ENCODE data around the gene DIP2C.

Gene DIP2C

GRCh38 chr10:459743-460142 lies 229.7 kb downstream of the DIP2C start:
- CTCF ChIA-PET, result no interaction called here
- no peak for DNase-seq (ENCODE audit: extremely low spot score)
- POLR2A ChIA-PET, result no interaction called here
- TF ChIP-seq, protein P1, sequence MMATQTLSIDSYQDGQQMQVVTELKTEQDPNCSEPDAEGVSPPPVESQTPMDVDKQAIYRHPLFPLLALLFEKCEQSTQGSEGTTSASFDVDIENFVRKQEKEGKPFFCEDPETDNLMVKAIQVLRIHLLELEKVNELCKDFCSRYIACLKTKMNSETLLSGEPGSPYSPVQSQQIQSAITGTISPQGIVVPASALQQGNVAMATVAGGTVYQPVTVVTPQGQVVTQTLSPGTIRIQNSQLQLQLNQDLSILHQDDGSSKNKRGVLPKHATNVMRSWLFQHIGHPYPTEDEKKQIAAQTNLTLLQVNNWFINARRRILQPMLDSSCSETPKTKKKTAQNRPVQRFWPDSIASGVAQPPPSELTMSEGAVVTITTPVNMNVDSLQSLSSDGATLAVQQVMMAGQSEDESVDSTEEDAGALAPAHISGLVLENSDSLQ (IDR thresholded peaks at IDR 0.05), result no peak
- TF ChIP-seq FOXA1 (IDR thresholded peaks at IDR 0.05), result no peak
- no peak for TF ChIP-seq BHLHE40 (IDR thresholded peaks at IDR 0.05; ENCODE audit: borderline replicate concordance)
- TF ChIP-seq ARNT (IDR thresholded peaks at IDR 0.05), result no peak
- no peak for TF ChIP-seq FOXM1 (IDR thresholded peaks at IDR 0.05; ENCODE audit: borderline replicate concordance)
- TF ChIP-seq SP1 (IDR thresholded peaks at IDR 0.05), result no peak
- no peak for TF ChIP-seq FOXK2 (IDR thresholded peaks at IDR 0.05)
- TF ChIP-seq ELF4 (IDR thresholded peaks at IDR 0.05), result no peak
- TF ChIP-seq SUZ12 (IDR thresholded peaks at IDR 0.05), result no peak
- no peak for TF ChIP-seq HDGF (IDR thresholded peaks at IDR 0.05; ENCODE audit: borderline replicate concordance)

DNA sequence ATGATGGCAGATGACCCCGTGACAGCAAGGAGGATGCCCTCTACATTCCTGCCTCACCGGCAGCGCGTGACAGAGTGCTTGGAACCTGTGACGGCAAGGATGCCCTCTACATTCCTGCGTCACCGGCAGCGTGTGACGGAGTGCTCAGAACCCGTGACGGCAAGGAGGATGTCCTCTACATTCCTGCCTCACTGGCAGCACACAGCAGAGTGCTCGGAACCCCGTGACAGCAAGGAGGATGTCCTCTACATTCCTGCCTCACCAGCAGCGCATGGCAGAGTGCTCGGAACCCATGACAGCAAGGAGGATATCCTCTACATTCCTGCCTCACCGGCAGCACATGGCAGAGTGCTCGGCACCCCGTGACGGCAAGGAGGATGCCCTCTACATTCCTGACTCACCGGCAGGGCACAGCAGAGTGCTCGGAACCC lies 231.0 kb downstream of the DIP2C start:
- CTCF ChIA-PET, result no interaction called here
- DNase-seq (ENCODE audit: extremely low spot score), result no peak
- POLR2A ChIA-PET, result no interaction called here
- no peak for TF ChIP-seq FOXM1 (IDR thresholded peaks at IDR 0.05; ENCODE audit: borderline replicate concordance)
- TF ChIP-seq HDGF (IDR thresholded peaks at IDR 0.05; ENCODE audit: borderline replicate concordance), result no peak
- TF ChIP-seq L3MBTL2 (conservative IDR thresholded peaks at IDR 0.05), result no peak
- no peak for TF ChIP-seq NFRKB (IDR thresholded peaks at IDR 0.05)
- no peak for TF ChIP-seq SUZ12 (IDR thresholded peaks at IDR 0.05)

- CTCF ChIA-PET, result no interaction called here
These were observed 233.0 kb downstream of the DIP2C start for GRCh38 chr10:456486-456885.

DNA sequence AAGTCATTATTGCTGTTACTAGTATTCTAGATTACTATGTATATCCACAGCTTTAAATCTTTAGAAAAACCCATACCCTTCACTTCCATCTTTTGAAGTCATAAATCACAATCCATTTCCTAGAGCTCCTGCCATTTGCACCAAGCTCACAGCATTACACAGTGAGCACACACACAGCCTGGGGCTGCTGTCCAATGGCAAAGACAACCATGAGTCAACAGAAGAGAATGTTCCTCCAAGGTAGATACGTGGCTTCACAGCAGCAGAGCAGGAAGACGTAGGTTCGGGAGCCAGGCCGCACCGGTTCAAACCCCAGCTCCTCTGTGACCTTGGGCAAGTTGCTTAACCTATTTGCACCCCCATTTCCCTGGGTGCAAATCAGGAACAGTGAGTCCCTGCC lies 234.6 kb downstream of the DIP2C start:
- ChIA-PET CTCF (no interaction called here), POLR2A (interaction anchor here (0.5 kb wide), 1 partner anchor 31 kb away, joined by 3 read pairs; no protein-coding TSS in a partner anchor)
- DNase-seq (ENCODE audit: extremely low spot score), result peak; percentile 22
- TF ChIP-seq, protein P1 (IDR thresholded peaks at IDR 0.05), result peak; percentile 61
- no peak for TF ChIP-seq FOXA1 (IDR thresholded peaks at IDR 0.05)

More at GRCh38 chr10:456486-456885, 233.0 kb downstream of the DIP2C start:
- no peak for TF ChIP-seq BHLHE40 (IDR thresholded peaks at IDR 0.05; ENCODE audit: borderline replicate concordance)
- TF ChIP-seq FOXK2 (IDR thresholded peaks at IDR 0.05), result no peak
- no peak for TF ChIP-seq HDGF (IDR thresholded peaks at IDR 0.05; ENCODE audit: borderline replicate concordance)
- no peak for TF ChIP-seq LEF1 (IDR thresholded peaks at IDR 0.05; ENCODE audit: borderline replicate concordance)
- TF ChIP-seq SUZ12 (IDR thresholded peaks at IDR 0.05), result no peak
- no peak for TF ChIP-seq L3MBTL2 (conservative IDR thresholded peaks at IDR 0.05)
- no peak for TF ChIP-seq CTBP1 (IDR thresholded peaks at IDR 0.05; ENCODE audit: borderline replicate concordance)
- TF ChIP-seq FOXA1 (IDR thresholded peaks at IDR 0.05), result no peak
- no peak for TF ChIP-seq FOXM1 (IDR thresholded peaks at IDR 0.05; ENCODE audit: borderline replicate concordance)
- TF ChIP-seq ARNT (IDR thresholded peaks at IDR 0.05), result no peak
- TF ChIP-seq NFRKB (IDR thresholded peaks at IDR 0.05), result no peak
- TF ChIP-seq ZNF384 (IDR thresholded peaks at IDR 0.05), result no peak
- no peak for TF ChIP-seq SP1 (IDR thresholded peaks at IDR 0.05)
- TF ChIP-seq, protein P1 (IDR thresholded peaks at IDR 0.05), result no peak
- no peak for TF ChIP-seq TARDBP (IDR thresholded peaks at IDR 0.05)
- TF ChIP-seq ELF4 (IDR thresholded peaks at IDR 0.05), result no peak
- no peak for DNase-seq (ENCODE audit: extremely low spot score)
- POLR2A ChIA-PET, result no interaction called here

- DNase-seq (ENCODE audit: extremely low spot score), result no peak
- POLR2A ChIA-PET, result no interaction called here
- TF ChIP-seq TARDBP (IDR thresholded peaks at IDR 0.05), result no peak
- TF ChIP-seq, protein P1 (IDR thresholded peaks at IDR 0.05), result no peak
- TF ChIP-seq BHLHE40 (IDR thresholded peaks at IDR 0.05; ENCODE audit: borderline replicate concordance), result no peak
- no peak for TF ChIP-seq LEF1 (IDR thresholded peaks at IDR 0.05; ENCODE audit: borderline replicate concordance)
- TF ChIP-seq HDGF (IDR thresholded peaks at IDR 0.05; ENCODE audit: borderline replicate concordance), result no peak
- no peak for TF ChIP-seq L3MBTL2 (conservative IDR thresholded peaks at IDR 0.05)
- no peak for TF ChIP-seq ELF4 (IDR thresholded peaks at IDR 0.05)
- no peak for TF ChIP-seq SUZ12 (IDR thresholded peaks at IDR 0.05)
- no peak for TF ChIP-seq SP1 (IDR thresholded peaks at IDR 0.05)
- no peak for TF ChIP-seq CTBP1 (IDR thresholded peaks at IDR 0.05; ENCODE audit: borderline replicate concordance)
- TF ChIP-seq NFRKB (IDR thresholded peaks at IDR 0.05), result no peak
- no peak for TF ChIP-seq FOXM1 (IDR thresholded peaks at IDR 0.05; ENCODE audit: borderline replicate concordance)
- TF ChIP-seq ARNT (IDR thresholded peaks at IDR 0.05), result no peak
- TF ChIP-seq ZNF384 (IDR thresholded peaks at IDR 0.05), result no peak
- no peak for TF ChIP-seq FOXA1 (IDR thresholded peaks at IDR 0.05)
- no peak for TF ChIP-seq FOXK2 (IDR thresholded peaks at IDR 0.05)
- CTCF ChIA-PET, result no interaction called here
These were observed 235.8 kb downstream of the DIP2C start for GRCh38 chr10:453647-454046.

All from HEK293T (cell line).